ENCODE results near the gene ADSL.

GRCh38 chr22:40334899-40335298 lies 11.4 kb upstream of the ADSL start:
- TF ChIP-seq CTCF (conservative IDR thresholded peaks at IDR 0.05) (no peak), ZFX (IDR thresholded peaks at IDR 0.05) (no peak)

Data from C4-2B (cell line).